GM19099 (cell line): ENCODE measurements around the gene CRB3.

Experiments used
- POLR2A ChIP-seq: IDR thresholded peaks from 3 replicates; pipeline ENCODE4 v1.6.1; 2011; ENCODE audit warnings: low read depth; ENCODE audit not compliant: insufficient read length; ENCODE audit errors: extremely low read depth

CRB3 gene

GRCh38 chr19:6494438-6495036, 30.5 kb downstream of the CRB3 start:
- no peak for TF ChIP-seq POLR2A

- no peak for TF ChIP-seq POLR2A
Measured at GRCh38 chr19:6495947-6496346, 31.9 kb downstream of the CRB3 start.

- no peak for TF ChIP-seq POLR2A
Measured at GRCh38 chr19:6498294-6499036, 34.4 kb downstream of the CRB3 start.

- no peak for TF ChIP-seq POLR2A
Measured at GRCh38 chr19:6499052-6499790, 35.1 kb downstream of the CRB3 start.

GRCh38 chr19:6500837-6501739, 37.0 kb downstream of the CRB3 start:
- TF ChIP-seq POLR2A, result no peak

- TF ChIP-seq POLR2A, result no peak
Measured at GRCh38 chr19:6501740-6502648, 37.9 kb downstream of the CRB3 start, which contains the start of gene TUBB4A. Gene TUBB4A (minus strand): TSS chr19:6502309. CDS start chr19:6502212, 97 bp downstream.

- TF ChIP-seq POLR2A, result no peak
Measured at GRCh38 chr19:6503407-6504201, 39.5 kb downstream of the CRB3 start.

GRCh38 chr19:6509118-6509971, 45.3 kb downstream of the CRB3 start:
- no peak for TF ChIP-seq POLR2A

- no peak for TF ChIP-seq POLR2A
Measured at GRCh38 chr19:6510618-6511017, 46.5 kb downstream of the CRB3 start.

GRCh38 chr19:6514089-6514488, 50.0 kb downstream of the CRB3 start:
- TF ChIP-seq POLR2A, result no peak

- TF ChIP-seq POLR2A, result no peak
Measured at GRCh38 chr19:6514926-6515544, 51.0 kb downstream of the CRB3 start.
